ENCODE results near the gene CEP85L.

The CEP85L gene

GRCh38 chr6:118469468-118469867 lies 181.9 kb downstream of the CEP85L start:
- Histone ChIP-seq H3K27me3 (ENCODE audit: insufficient read depth, low read depth) (no peaks in the 10 kb centered on the region), H2AFZ (ENCODE audit: low read depth) (no peak overlapping the region), H4K20me1 (ENCODE audit: insufficient read depth) (no peaks in the 10 kb centered on the region), H3K4me2 (no peak overlapping the region), H3K4me1 (ENCODE audit: low read depth, poor library complexity, severe bottlenecking) (no peaks in the 10 kb centered on the region), H3K4me3 (IDR thresholded peaks at IDR 0.05; ENCODE audit: insufficient read depth, low read depth, low read length) (no peak overlapping the region), H3K36me3 (ENCODE audit: insufficient read depth) (no peaks in the 10 kb centered on the region), H3K9ac (no peak overlapping the region), H3K27ac (no peak overlapping the region), H3K79me2 (ENCODE audit: insufficient read depth, low read depth) (no peaks in the 10 kb centered on the region)
- TF ChIP-seq, protein P1, sequence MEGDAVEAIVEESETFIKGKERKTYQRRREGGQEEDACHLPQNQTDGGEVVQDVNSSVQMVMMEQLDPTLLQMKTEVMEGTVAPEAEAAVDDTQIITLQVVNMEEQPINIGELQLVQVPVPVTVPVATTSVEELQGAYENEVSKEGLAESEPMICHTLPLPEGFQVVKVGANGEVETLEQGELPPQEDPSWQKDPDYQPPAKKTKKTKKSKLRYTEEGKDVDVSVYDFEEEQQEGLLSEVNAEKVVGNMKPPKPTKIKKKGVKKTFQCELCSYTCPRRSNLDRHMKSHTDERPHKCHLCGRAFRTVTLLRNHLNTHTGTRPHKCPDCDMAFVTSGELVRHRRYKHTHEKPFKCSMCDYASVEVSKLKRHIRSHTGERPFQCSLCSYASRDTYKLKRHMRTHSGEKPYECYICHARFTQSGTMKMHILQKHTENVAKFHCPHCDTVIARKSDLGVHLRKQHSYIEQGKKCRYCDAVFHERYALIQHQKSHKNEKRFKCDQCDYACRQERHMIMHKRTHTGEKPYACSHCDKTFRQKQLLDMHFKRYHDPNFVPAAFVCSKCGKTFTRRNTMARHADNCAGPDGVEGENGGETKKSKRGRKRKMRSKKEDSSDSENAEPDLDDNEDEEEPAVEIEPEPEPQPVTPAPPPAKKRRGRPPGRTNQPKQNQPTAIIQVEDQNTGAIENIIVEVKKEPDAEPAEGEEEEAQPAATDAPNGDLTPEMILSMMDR (conservative IDR thresholded peaks at IDR 0.05; ENCODE audit: low read depth, low read length), result no peak

DNA sequence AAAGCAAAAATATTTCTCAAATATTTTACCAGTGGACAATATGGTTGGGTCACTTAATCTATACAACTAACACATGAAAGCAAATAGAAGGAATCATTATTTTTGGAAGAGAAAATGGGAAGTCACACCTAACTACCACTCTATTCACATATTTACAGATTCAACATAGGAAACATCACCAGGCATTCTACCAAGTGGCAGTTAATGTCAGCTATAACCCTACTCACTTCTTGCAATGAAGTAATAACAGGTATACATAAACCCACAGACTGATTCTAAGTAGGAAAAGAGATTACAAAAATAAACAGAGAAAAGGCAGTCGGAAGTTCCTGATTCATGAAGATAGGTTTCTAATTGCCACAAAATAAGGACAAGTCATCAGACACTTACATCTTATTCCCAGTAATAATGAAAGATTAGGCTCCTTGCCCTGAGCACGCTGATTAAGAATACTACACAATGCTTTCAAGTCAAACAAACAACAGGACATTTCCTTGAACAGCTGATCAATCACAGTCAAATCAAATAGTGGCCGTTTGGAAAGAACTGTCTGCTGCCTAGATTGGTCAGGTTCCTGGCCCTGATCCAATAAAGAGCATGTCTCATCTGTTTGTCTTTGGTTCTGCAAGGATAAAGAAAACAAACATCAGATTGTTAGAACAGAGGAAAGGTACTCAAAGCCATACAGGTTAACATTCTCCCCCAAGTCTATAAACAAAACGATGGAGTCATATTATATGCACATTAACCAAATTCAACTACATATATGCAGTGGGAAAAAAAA lies 182.5 kb downstream of the CEP85L start:
- H3K4me2 ChIP-seq, result no peak overlapping the region
- H3K4me3 ChIP-seq (IDR thresholded peaks at IDR 0.05; ENCODE audit: insufficient read depth, low read depth, low read length), result no peak overlapping the region
- no peaks in the 10 kb centered on the region for H3K36me3 ChIP-seq (ENCODE audit: insufficient read depth)
- no peaks in the 10 kb centered on the region for H3K4me1 ChIP-seq (ENCODE audit: low read depth, poor library complexity, severe bottlenecking)
- H2AFZ ChIP-seq (ENCODE audit: low read depth), result no peak overlapping the region
- TF ChIP-seq, protein P1 (conservative IDR thresholded peaks at IDR 0.05; ENCODE audit: low read depth, low read length), result no peak
- no peak overlapping the region for H3K9ac ChIP-seq
- no peaks in the 10 kb centered on the region for H3K27me3 ChIP-seq (ENCODE audit: insufficient read depth, low read depth)
- H4K20me1 ChIP-seq (ENCODE audit: insufficient read depth), result no peaks in the 10 kb centered on the region
- no peak overlapping the region for H3K27ac ChIP-seq
- H3K79me2 ChIP-seq (ENCODE audit: insufficient read depth, low read depth), result no peaks in the 10 kb centered on the region

DNA sequence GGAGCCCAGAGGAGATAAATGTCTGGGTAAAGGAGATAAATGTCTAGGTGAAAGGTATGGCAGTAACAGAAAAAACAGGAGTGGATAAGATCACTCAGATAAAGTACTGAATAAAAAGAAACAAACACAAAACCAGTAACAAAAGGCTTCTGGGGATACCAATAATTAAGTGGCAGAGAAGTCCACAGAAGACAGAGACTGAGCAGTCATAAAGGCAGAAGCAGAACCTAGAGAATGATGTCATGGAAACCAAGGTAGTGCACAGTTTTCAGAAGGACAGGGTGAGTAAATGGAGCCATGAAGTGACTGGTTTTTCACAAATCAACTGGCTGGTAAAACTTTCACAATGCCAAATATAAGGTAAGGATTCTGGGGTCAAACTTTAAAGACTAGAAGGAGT lies 184.2 kb downstream of the CEP85L start:
- Histone ChIP-seq H4K20me1 (ENCODE audit: insufficient read depth) (no peaks in the 10 kb centered on the region), H3K4me1 (ENCODE audit: low read depth, poor library complexity, severe bottlenecking) (no peaks in the 10 kb centered on the region), H3K27me3 (ENCODE audit: insufficient read depth, low read depth) (no peaks in the 10 kb centered on the region), H2AFZ (ENCODE audit: low read depth) (no peak overlapping the region), H3K4me3 (IDR thresholded peaks at IDR 0.05; ENCODE audit: insufficient read depth, low read depth, low read length) (no peak overlapping the region), H3K79me2 (ENCODE audit: insufficient read depth, low read depth) (no peaks in the 10 kb centered on the region), H3K9ac (no peak overlapping the region), H3K4me2 (no peak overlapping the region), H3K36me3 (ENCODE audit: insufficient read depth) (no peaks in the 10 kb centered on the region), H3K27ac (no peak overlapping the region)
- TF ChIP-seq, protein P1 (conservative IDR thresholded peaks at IDR 0.05; ENCODE audit: low read depth, low read length), result no peak

- Histone ChIP-seq H4K20me1 (ENCODE audit: insufficient read depth) (no peaks in the 10 kb centered on the region), H3K27me3 (ENCODE audit: insufficient read depth, low read depth) (no peaks in the 10 kb centered on the region), H3K4me2 (no peak overlapping the region), H3K36me3 (ENCODE audit: insufficient read depth) (no peaks in the 10 kb centered on the region), H3K4me1 (ENCODE audit: low read depth, poor library complexity, severe bottlenecking) (no peaks in the 10 kb centered on the region), H2AFZ (ENCODE audit: low read depth) (no peak overlapping the region), H3K27ac (no peak overlapping the region), H3K4me3 (IDR thresholded peaks at IDR 0.05; ENCODE audit: insufficient read depth, low read depth, low read length) (no peak overlapping the region), H3K79me2 (ENCODE audit: insufficient read depth, low read depth) (no peaks in the 10 kb centered on the region), H3K9ac (no peak overlapping the region)
- TF ChIP-seq, protein P1 (conservative IDR thresholded peaks at IDR 0.05; ENCODE audit: low read depth, low read length), result no peak
These were observed 186.8 kb downstream of the CEP85L start for GRCh38 chr6:118464620-118465019.

Data from KMS-11 (cell line).